ENCODE data around the gene ZNF684. TPM values are rescaled to one million over a fixed set of nuclear protein-coding genes. Genes with fewer than 3 reads are reported as not detected.

ZNF684 gene
- polyA plus RNA-seq, 1 experiment = 3.2 TPM

DNA sequence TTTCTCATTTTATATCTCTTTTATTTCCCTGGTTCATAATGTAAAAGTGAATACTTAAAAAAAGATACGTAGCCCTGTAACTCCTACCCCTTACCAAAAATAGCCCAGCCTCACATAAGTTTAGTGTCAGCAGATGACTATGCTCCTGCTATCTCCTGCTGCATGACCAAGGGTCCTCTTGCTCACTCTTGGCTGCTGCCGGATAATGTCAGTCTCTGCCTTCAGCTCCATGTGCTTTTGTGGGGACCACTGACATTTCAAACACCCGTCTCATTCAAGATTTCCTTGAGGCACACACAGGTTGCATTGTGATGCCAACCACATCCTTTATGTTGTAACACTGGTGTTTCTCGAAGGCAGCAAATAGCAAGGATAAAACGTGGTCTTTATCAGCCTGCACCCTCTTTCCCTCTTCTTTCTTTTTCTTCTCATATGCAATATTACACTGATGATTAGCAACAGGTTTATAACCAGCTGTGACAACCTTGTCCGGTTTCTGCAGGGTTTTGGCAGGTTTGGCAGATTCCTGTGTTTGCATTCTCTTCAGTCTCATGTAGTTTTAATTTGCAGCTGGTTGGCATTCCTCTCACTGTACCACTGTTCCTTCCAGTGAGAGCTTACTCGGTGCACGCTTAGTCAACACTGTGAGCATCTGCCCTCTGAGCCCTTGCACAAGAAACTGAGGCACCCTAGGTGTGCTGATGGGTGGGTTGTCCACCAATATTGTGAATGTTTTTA, 62.2 kb downstream of the ZNF684 start:
- Histone ChIP-seq H3K27ac (ENCODE audit: low read depth, low read length) (no peak overlapping the region), H3K4me3 (ENCODE audit: low read depth, low read length) (no peak overlapping the region), H3K9me3 (ENCODE audit: control insufficient read depth, insufficient read depth, low read length) (no peaks in the 10 kb centered on the region; the same call in 1 of the 2 replicates), H3K27me3 (ENCODE audit: control insufficient read depth, insufficient read depth, low read length) (peaks cover 15% of the 10 kb centered on the region)
- ChIA-PET CTCF (no interaction called here), POLR2A (no interaction called here)
- TF ChIP-seq CTCF (IDR thresholded peaks at IDR 0.05; ENCODE audit: low read depth, low read length) = no peak
- no peak for DNase-seq (ENCODE audit: low read depth, low spot score)

- H3K27me3 ChIP-seq (ENCODE audit: control insufficient read depth, insufficient read depth, low read length) = peaks cover 15% of the 10 kb centered on the region
- H3K27ac ChIP-seq (ENCODE audit: low read depth, low read length) = no peak overlapping the region
- CTCF ChIA-PET = no interaction called here
- POLR2A ChIA-PET = no interaction called here
- H3K4me3 ChIP-seq (ENCODE audit: low read depth, low read length) = no peak overlapping the region
- no peaks in the 10 kb centered on the region; the same call in 1 of the 2 replicates for H3K9me3 ChIP-seq (ENCODE audit: control insufficient read depth, insufficient read depth, low read length)
- DNase-seq (ENCODE audit: low read depth, low spot score) = no peak
- TF ChIP-seq CTCF (IDR thresholded peaks at IDR 0.05; ENCODE audit: low read depth, low read length) = no peak
These were observed 62.7 kb downstream of the ZNF684 start for GRCh38 chr1:40594187-40594531.

- H3K9me3 ChIP-seq (ENCODE audit: control insufficient read depth, insufficient read depth, low read length) = no peaks in the 10 kb centered on the region; the same call in 1 of the 2 replicates
- DNase-seq (ENCODE audit: low read depth, low spot score) = no peak
- peaks cover 15% of the 10 kb centered on the region for H3K27me3 ChIP-seq (ENCODE audit: control insufficient read depth, insufficient read depth, low read length)
- ChIA-PET POLR2A (no interaction called here), CTCF (interaction anchor here (1.2 kb wide), 1 partner anchor 63 kb away, joined by 3 read pairs; no protein-coding TSS in a partner anchor)
- no peak overlapping the region for H3K27ac ChIP-seq (ENCODE audit: low read depth, low read length)
- TF ChIP-seq CTCF (IDR thresholded peaks at IDR 0.05; ENCODE audit: low read depth, low read length) = no peak
- no peak overlapping the region for H3K4me3 ChIP-seq (ENCODE audit: low read depth, low read length)
These were observed 64.2 kb downstream of the ZNF684 start for GRCh38 chr1:40595623-40596022.

Small RNAs within 50 kb of the gene (small RNA-seq; reads per million reads assigned to genes)
- not detected for gene AL356379.1 (ENCODE audit: insufficient read length, low read depth)

Other genes with a start within 250 kb of the ZNF684 start
- 1.1 and 1.7 TPM in 2 replicates for gene COL9A2, start 214.4 kb upstream of the ZNF684 start, polyA plus RNA-seq (2011; rRNA removed)
- gene SMAP2, start 157.9 kb upstream of the ZNF684 start, polyA plus RNA-seq (2011; rRNA removed) = 22.5 and 24.4 TPM in 2 replicates
- gene ZFP69B, start 81.2 kb upstream of the ZNF684 start, polyA plus RNA-seq (2011; rRNA removed) = 4.4 and 5.9 TPM in 2 replicates
- gene ZFP69, start 54.3 kb upstream of the ZNF684 start, polyA plus RNA-seq (2011; rRNA removed) = 1.8 and 3.1 TPM in 2 replicates
- 8.3 and 11.1 TPM in 2 replicates for gene EXO5, start 22.9 kb upstream of the ZNF684 start, polyA plus RNA-seq (2011; rRNA removed)
- gene RIMS3, start 134.0 kb downstream of the ZNF684 start, polyA plus RNA-seq (2011; rRNA removed) = 0.33 and 0.36 TPM in 2 replicates
- gene NFYC, start 160.1 kb downstream of the ZNF684 start, polyA plus RNA-seq (2011; rRNA removed) = 37.9 and 39.9 TPM in 2 replicates